Adipose tissue (tissue), 3 donors: ENCODE data around the gene CPLANE2. TPM values are rescaled to one million over a fixed set of nuclear protein-coding genes. Genes with fewer than 3 reads are reported as not detected.
"Not testable (repeated sequence)": the region's sequence is repeated elsewhere in the genome, so short reads cannot be mapped to it uniquely, and the experiment has no call there.

Source experiments
- H3K27ac ChIP-seq: one replicate; pipeline ENCODE4 v1.5.1; 2013; ENCODE audit warnings: low read depth, low read length
- WGBS, 3 donors: extraction: QIAGEN DNeasy Blood & Tissue Kit; methylation state at CpG; one replicate each; pipeline ENCODE4 v1.1.7; 2013; 5-methylcytosine and 5-hydroxymethylcytosine counted together
- polyA plus RNA-seq, 3 donors: library from polyadenylated mRNA; stranded (reverse); fragments of 200-250 nt; gene quantifications; one replicate each; pipeline ENCODE4 v1.2.3, GENCODE V29; 2013
- donor health status: healthy with polysubstance abuse.
- donor health status: Bipolar disorder and iron deficiency.
- donor health status: healthy.

CPLANE2 gene
- polyA plus RNA-seq: 1 to 10 TPM; 1.8 to 3.3 (median 3.2) TPM

- no peak within 1 kb of the TSS for H3K27ac ChIP-seq
- 1 to 2% (median 1%) methylated on average over 57 of the region's 57 CpGs for WGBS, 3 donors
These were observed at the start of gene CPLANE2 for GRCh38 chr1:16236511-16237342. CPLANE2 (minus strand) TSS chr1:16237183; CDS start chr1:16236742, 441 bp downstream.

GRCh38 chr1:16286122-16286521, 49.1 kb upstream of the CPLANE2 start:
- H3K27ac ChIP-seq: no peak overlapping the region
- 90 to 95% (median 92%) methylated on average over 4 of the region's 4 CpGs for WGBS, 3 donors

DNA sequence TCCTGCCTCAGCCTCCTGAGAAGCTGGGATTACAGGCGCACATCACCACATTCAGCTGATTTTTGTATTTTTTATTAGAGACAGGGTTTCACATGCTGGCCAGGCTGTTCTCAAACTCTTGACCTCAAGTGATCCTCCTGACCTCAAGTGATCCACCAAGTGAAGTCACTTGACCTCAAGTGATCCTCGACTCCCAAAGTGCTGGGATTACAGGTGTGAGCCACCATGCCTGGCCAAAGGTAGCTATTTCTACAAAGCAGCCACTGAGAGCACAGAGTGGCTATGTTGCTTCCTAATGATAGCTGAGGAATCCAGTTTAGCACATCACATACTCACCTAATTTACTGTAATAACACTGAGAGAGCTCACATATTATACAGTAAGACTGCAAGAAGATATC, 44.8 kb upstream of the CPLANE2 start:
- WGBS, 3 donors: 91 to 98% (median 94%) methylated on average over 2 of the region's 2 CpGs

DNA sequence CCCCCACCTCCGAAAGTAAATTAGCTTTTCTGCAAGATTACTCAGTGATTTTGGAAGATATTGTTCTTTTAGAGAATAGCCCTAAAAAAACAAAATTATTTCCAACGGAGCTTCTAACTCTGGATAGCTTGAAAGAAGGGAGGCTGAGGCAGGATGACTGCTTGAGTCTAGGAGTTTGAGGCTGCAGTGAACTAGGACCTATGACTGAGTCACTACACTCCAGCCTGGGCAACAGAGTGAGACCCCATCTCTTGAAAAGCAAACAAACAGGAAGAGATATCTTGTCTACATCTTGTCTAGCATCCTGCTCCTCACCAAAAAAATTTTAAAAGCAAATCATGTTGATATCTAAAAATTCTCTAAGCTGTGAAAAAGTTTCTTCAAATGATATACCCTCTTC, 42.2 kb upstream of the CPLANE2 start:
- H3K27ac ChIP-seq: no peak overlapping the region
- 41 to 88% (median 46%) methylated on average over 2 of the region's 2 CpGs for WGBS, 3 donors

More for the DNA sequence above, 44.8 kb upstream of the CPLANE2 start:
- no peak overlapping the region for H3K27ac ChIP-seq

GRCh38 chr1:16276302-16277030, 39.5 kb upstream of the CPLANE2 start:
- no peak overlapping the region for H3K27ac ChIP-seq
- WGBS, 3 donors: 91 to 96% (median 93%) methylated on average over 6 of the region's 6 CpGs

GRCh38 chr1:16275591-16275990, 38.6 kb upstream of the CPLANE2 start:
- WGBS, 3 donors: 88 to 94% (median 91%) methylated on average over 7 of the region's 7 CpGs

GRCh38 chr1:16267690-16268180, 30.8 kb upstream of the CPLANE2 start:
- no peak overlapping the region for H3K27ac ChIP-seq

More at GRCh38 chr1:16275591-16275990, 38.6 kb upstream of the CPLANE2 start:
- no peak overlapping the region for H3K27ac ChIP-seq

GRCh38 chr1:16266411-16267118, 29.6 kb upstream of the CPLANE2 start:
- no peak overlapping the region for H3K27ac ChIP-seq
- WGBS, 3 donors: 78 to 91% (median 88%) methylated on average over 4 of the region's 4 CpGs

DNA sequence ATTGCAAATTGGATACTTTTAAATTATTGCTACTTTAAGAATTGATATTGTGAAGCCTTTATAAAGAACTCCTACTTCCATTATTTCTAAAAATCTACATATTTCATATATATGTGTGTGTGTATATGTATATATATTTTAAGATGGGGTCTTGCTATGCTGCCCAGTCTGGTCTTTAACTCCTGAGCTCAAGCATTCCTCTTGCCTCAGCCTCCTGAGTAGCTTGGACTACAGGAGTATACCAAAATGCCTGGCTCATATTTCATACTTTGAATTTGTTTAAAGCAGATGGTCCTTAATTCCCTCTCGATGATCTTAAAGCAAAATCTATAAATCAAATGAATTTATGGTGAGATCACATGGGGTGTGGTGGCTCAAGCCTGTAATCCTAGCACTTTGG, 25.1 kb upstream of the CPLANE2 start:
- 80 to 86% (median 86%) methylated on average over 1 of the region's 1 CpG for WGBS, 3 donors
- H3K27ac ChIP-seq: no peak overlapping the region

DNA sequence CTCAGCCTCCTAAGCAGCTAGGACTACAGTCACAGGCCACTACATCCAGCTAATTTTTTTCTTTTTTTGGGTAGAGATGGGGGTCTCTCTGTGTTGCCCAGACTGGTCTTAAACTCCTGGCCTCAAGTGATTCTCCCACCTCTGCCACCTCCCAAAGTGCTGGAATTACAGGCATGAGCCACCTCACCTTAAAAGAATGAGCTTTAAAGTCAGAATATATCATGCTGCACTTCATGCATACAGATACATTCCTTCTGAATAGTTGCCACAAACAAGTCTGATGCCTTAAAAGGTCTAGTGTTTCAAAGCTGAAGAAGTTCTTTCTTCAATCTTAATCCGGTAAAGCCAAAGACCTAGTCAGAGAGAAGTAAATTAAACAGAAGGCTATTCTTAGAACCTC, 23.8 kb upstream of the CPLANE2 start:
- H3K27ac ChIP-seq: no peak overlapping the region
- 87 to 92% (median 90%) methylated on average over 1 of the region's 1 CpG for WGBS, 3 donors

GRCh38 chr1:16258591-16259135, 21.7 kb upstream of the CPLANE2 start:
- 90 to 99% (median 92%) methylated on average over 9 of the region's 9 CpGs for WGBS, 3 donors
- no peak overlapping the region for H3K27ac ChIP-seq

DNA sequence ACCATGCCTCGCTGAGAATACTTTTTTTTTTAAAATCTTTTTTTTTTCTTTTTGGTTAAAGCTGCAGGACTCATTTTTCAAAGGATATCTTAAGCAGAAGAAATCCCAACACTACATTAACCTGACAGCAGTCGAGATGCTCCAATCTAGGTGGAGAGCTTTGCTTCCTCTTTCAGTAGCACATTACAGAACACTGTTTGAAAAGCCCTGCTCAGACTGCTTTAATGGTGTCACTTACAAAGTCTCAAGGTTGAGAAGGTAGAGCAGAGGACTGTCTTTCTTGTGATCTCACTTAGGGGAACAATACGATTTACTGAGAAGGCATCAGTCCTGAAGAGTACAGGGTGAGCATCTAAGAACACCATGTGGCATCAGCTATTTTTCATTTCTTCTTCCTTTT, 21.0 kb upstream of the CPLANE2 start:
- 90 to 96% (median 90%) methylated on average over 3 of the region's 3 CpGs for WGBS, 3 donors
- no peak overlapping the region for H3K27ac ChIP-seq

DNA sequence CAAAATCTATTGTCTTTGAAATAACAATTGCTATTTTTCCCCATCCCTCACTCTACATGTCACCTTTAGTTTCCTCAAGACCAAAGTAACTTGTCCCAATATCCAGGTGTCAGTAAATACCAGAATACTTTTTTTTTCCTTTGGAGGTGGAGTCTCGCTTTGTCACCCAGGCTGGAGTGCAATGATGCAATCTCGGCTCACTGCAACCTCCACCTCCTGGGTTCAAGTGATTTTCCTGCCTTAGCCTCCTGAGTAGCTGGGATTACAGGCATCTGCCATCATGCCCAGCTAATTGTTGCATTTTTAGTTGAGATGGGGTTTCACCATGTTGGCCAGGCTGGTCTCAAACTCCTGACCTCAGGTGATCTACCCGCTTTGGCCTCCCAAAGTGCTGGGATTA, 20.6 kb upstream of the CPLANE2 start:
- not testable (repeated sequence) for H3K27ac ChIP-seq
- WGBS, 3 donors: 94 to 96% (median 94%) methylated on average over 3 of the region's 3 CpGs

- H3K27ac ChIP-seq: no peak overlapping the region
- WGBS, 3 donors: 77 to 84% (median 78%) methylated on average over 4 of the region's 4 CpGs
These were observed 19.5 kb upstream of the CPLANE2 start for GRCh38 chr1:16256478-16256877.

- WGBS, 3 donors: 51 to 69% (median 69%) methylated on average over 4 of the region's 4 CpGs
- H3K27ac ChIP-seq: no peak overlapping the region
These were observed 17.4 kb upstream of the CPLANE2 start for GRCh38 chr1:16254263-16254928.

DNA sequence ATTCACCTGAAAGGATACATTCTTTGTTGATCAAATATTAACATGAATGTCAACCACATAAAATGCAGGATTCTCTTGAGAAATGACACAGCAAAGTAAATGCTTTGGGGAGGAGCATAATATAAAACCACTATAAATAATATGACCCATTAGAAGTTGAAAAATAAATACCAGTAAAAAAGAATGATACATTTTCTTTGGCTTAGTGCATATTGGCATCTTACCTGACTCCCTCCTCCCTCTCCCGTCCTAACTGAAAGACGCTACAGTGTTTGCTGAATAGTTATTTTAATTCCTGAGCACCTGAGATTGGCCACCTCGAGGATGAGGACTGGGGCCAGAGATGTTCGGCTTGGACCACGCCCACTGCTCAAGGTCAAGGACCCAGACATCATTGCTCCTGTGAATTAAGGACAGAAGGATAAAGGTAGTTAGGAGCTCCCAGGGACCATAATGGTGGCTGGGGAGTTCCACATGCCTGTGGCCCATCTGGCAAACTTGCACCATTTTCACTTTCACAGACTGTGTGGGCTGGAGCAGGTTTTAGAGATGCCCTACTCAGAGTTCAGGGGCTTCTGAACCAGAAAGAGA, 16.4 kb upstream of the CPLANE2 start:
- 52 to 90% (median 88%) methylated on average over 5 of the region's 5 CpGs for WGBS, 3 donors
- H3K27ac ChIP-seq: no peak overlapping the region

GRCh38 chr1:16252912-16253311, 15.9 kb upstream of the CPLANE2 start:
- 84 to 91% (median 89%) methylated on average over 2 of the region's 2 CpGs for WGBS, 3 donors
- H3K27ac ChIP-seq: no peak overlapping the region

DNA sequence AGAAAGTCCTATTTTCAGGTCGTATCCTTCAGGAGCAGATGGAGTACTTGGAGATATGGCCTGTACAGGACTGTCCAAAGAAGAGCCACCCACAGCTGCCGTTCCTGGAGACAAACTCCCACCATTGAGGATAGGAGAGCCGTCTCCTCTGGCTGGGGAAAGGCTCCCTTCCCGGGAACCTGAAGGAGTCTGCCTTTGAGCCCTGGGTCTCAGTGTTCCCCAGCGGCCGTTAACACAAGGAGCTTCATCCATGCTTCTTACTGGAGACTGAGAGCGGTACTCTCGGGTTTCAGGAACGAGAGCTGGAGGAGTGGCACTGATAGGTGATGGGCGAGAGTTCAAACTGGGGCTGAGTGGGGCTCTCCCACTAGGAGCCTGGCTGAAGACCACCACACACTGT, 14.4 kb upstream of the CPLANE2 start:
- no peak overlapping the region for H3K27ac ChIP-seq
- WGBS, 3 donors: 79 to 93% (median 87%) methylated on average over 10 of the region's 10 CpGs
